Karpas-422 (cell line): ENCODE data around the gene SGIP1. TPM values are rescaled to one million over a fixed set of nuclear protein-coding genes. Genes with fewer than 3 reads are reported as not detected.
A peak's percentile ranks its signal among the peaks of the same experiment; 100 is the strongest.

Experiments used
- DNase-seq: peaks from one replicate; pipeline ENCODE4 v3.0.0-alpha.2; 2015
- H2AFZ ChIP-seq: fragments of 200-600 bp; sonication (generic); 2 replicates; pipeline ENCODE4 v1.6.1; 2014; ENCODE audit warnings: antibody characterized with exemption, low read length, mixed read lengths
- H3K27ac ChIP-seq: fragments of 200-600 bp; sonication (generic); 2 replicates; pipeline ENCODE4 v1.5.1; 2014; ENCODE audit warnings: mild to moderate bottlenecking, low read length, moderate library complexity
- H3K27me3 ChIP-seq: fragments of 200-600 bp; sonication (generic); 2 replicates; pipeline ENCODE4 v1.6.1; 2014; ENCODE audit warnings: low read length, mixed read lengths
- H3K36me3 ChIP-seq: fragments of 200-600 bp; sonication (generic); 2 replicates; pipeline ENCODE4 v1.6.1; 2014; ENCODE audit warnings: low read length, mixed read lengths; ENCODE audit not compliant: insufficient read depth
- H3K4me1 ChIP-seq: fragments of 200-600 bp; sonication (generic); 2 replicates; pipeline ENCODE4 v1.6.1; 2014; ENCODE audit warnings: mild to moderate bottlenecking, low read length, mixed read lengths
- H3K4me2 ChIP-seq: fragments of 200-600 bp; sonication (generic); 2 replicates; pipeline ENCODE4 v1.6.1; 2014; ENCODE audit warnings: low read length, low read depth, mild to moderate bottlenecking; ENCODE audit not compliant: poor library complexity, severe bottlenecking
- H3K4me3 ChIP-seq: fragments of 200-600 bp; sonication (generic); 2 replicates; pipeline ENCODE4 v1.5.1; 2014; ENCODE audit warnings: mild to moderate bottlenecking, antibody characterized with exemption, low read length, mixed read lengths
- H3K79me2 ChIP-seq: fragments of 200-600 bp; sonication (generic); 2 replicates; pipeline ENCODE4 v1.6.1; 2014; ENCODE audit warnings: mild to moderate bottlenecking, low read length, mixed read lengths
- H3K9ac ChIP-seq: fragments of 200-600 bp; sonication (generic); 2 replicates; pipeline ENCODE4 v1.6.0; 2014; ENCODE audit warnings: low read length
- H3K9me2 ChIP-seq: fragments of 200-600 bp; sonication (generic), shearing (Covaris generic); replicated peaks from 2 replicates; pipeline ENCODE4 v1.6.0; 2014; ENCODE audit warnings: mild to moderate bottlenecking, low read length, moderate library complexity; ENCODE audit not compliant: insufficient read depth
- H3K9me3 ChIP-seq: fragments of 300-700, 200-600 bp; sonication (generic); 2 replicates; pipeline ENCODE4 v1.6.1; 2014; ENCODE audit warnings: low read length, mixed read lengths
- H4K20me1 ChIP-seq: fragments of 200-600 bp; sonication (generic); 2 replicates; pipeline ENCODE4 v1.6.1; 2014; ENCODE audit warnings: mild to moderate bottlenecking, antibody characterized with exemption, low read length, low read depth; ENCODE audit not compliant: insufficient read depth
- total RNA-seq: library from RNA; depleted of rRNA; stranded (reverse); fragments of >200 nt; shearing (Covaris generic); gene quantifications from 2 replicates; pipeline ENCODE4 v1.2.3, GENCODE V29; 2014; ENCODE audit warnings: low replicate concordance; rRNA removed

Gene SGIP1, protein sequence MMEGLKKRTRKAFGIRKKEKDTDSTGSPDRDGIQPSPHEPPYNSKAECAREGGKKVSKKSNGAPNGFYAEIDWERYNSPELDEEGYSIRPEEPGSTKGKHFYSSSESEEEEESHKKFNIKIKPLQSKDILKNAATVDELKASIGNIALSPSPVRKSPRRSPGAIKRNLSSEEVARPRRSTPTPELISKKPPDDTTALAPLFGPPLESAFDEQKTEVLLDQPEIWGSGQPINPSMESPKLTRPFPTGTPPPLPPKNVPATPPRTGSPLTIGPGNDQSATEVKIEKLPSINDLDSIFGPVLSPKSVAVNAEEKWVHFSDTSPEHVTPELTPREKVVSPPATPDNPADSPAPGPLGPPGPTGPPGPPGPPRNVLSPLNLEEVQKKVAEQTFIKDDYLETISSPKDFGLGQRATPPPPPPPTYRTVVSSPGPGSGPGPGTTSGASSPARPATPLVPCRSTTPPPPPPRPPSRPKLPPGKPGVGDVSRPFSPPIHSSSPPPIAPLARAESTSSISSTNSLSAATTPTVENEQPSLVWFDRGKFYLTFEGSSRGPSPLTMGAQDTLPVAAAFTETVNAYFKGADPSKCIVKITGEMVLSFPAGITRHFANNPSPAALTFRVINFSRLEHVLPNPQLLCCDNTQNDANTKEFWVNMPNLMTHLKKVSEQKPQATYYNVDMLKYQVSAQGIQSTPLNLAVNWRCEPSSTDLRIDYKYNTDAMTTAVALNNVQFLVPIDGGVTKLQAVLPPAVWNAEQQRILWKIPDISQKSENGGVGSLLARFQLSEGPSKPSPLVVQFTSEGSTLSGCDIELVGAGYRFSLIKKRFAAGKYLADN
- not detected in 2 replicates for total RNA-seq

DNA sequence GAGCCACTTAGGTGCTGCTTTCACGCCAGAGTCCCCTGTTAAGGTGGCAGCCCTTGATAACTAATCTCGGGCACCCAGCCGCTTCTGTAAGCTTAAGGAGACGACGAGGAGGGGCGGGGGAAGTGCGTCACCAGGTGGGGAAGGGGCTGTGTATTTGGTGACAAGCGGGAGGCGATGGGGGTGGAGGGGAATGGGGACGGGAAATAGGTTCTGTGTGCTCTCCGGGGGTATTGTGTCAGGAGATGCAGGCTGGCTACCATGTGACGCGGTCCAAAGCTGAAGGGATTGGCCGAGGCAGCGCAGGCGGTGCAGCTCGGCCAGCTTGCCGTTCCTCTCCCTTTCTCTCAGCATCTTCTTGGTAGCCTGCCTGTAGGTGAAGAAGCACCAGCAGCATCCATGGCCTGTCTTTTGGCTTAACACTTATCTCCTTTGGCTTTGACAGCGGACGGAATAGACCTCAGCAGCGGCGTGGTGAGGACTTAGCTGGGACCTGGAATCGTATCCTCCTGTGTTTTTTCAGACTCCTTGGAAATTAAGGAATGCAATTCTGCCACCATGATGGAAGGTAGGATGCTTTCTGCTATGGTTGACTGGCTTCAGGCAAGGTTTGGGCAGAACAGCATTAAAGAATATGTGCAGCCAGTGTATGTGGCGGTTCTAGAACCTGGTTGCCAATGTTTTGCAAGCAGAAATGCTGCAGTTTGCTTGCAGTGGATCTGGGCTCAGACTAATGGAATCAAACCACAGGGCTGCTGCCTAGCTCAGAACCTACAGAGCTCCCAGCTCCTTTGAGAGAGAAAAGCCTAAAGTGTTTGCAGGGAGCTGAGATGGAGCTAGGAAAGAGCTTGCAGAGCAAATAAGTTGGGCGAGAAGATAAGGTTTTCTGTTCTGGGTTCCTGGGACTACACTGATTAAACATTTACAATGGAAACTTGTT is at the start of gene SGIP1:
SGIP1 (plus strand) TSS at position 350 of the 937 bp plus-strand sequence; CDS start at position 556, 206 bp downstream.
- H3K27me3 ChIP-seq, result no peaks in the 10 kb centered on the region
- H3K4me2 ChIP-seq, result no peak within 1 kb of the TSS
- no peak within 1 kb of the TSS for H3K27ac ChIP-seq
- no peaks in the 10 kb centered on the region for H3K4me1 ChIP-seq
- H3K9ac ChIP-seq, result no peak within 1 kb of the TSS
- no peaks in the 10 kb centered on the region for H3K9me2 ChIP-seq
- no peaks in the 10 kb centered on the region for H3K9me3 ChIP-seq
- no peaks in the 10 kb centered on the region for H3K36me3 ChIP-seq
- H2AFZ ChIP-seq, result no peak within 1 kb of the TSS
- H3K79me2 ChIP-seq, result no peaks in the 10 kb centered on the region
- DNase-seq, result no peak
- no peaks in the 10 kb centered on the region for H4K20me1 ChIP-seq
- H3K4me3 ChIP-seq, result no peak within 1 kb of the TSS

DNA sequence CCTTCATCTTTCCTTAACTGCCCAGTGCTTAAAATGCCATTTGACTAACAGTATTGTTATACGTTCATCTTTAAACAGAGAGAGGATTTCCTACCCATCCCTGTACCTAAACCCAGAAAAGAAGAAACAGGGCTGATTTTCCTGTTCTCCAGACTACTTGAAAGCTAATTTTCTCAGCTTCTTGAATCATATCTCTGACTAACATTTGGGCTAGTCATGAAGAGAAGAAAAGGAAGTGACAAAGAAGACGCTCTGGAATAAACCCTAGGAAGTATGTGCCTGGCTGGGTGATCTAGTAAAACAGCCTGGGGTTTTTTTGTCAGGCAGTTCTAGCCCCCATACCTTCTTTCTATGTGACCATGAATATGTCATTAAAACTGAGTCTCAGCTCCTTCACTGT is 44.8 kb upstream of the SGIP1 start:
- no peaks in the 10 kb centered on the region for H3K4me1 ChIP-seq
- no peaks in the 10 kb centered on the region for H3K9me3 ChIP-seq
- no peaks in the 10 kb centered on the region for H3K27me3 ChIP-seq
- no peaks in the 10 kb centered on the region for H3K79me2 ChIP-seq
- no peak overlapping the region for H3K9ac ChIP-seq
- no peaks in the 10 kb centered on the region for H4K20me1 ChIP-seq
- H3K36me3 ChIP-seq, result no peaks in the 10 kb centered on the region
- H2AFZ ChIP-seq, result no peak overlapping the region
- DNase-seq, result no peak
- no peaks in the 10 kb centered on the region for H3K9me2 ChIP-seq
- H3K4me3 ChIP-seq, result no peak overlapping the region
- no peak overlapping the region for H3K4me2 ChIP-seq
- H3K27ac ChIP-seq, result no peak overlapping the region

DNA sequence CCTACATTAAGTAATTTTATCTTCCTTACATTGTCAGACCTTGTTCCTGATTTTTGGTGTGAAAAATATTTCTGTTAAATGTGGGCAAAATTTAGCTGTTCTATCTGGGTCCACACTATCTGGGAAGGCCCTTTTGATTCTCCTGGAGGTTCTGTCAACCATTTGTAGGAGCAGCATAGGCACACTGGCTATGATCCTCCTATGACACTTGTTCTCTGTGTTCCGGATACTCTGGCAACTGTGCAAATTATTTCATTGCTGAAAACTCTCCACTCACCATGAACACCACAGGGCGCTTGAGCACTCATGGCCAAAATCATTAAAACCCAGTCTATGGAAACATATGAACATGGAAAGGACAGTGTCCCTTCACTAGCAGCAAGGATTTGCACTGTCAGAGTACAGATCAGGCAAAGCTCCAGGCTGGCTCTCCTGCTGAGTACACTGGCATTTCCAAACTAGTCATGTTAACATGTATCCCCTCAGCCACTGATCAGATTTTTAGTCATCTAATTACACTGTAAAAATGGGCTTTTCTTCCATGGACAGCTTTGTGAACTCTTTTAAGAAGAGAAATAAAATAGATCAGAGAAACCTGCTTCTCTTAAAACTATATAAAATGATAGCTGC is 43.9 kb upstream of the SGIP1 start:
- Histone ChIP-seq H2AFZ (no peak overlapping the region), H3K4me2 (no peak overlapping the region), H3K9me3 (no peaks in the 10 kb centered on the region), H3K27me3 (no peaks in the 10 kb centered on the region), H3K27ac (no peak overlapping the region), H3K9me2 (no peaks in the 10 kb centered on the region), H3K9ac (no peak overlapping the region), H3K4me1 (no peaks in the 10 kb centered on the region), H3K36me3 (no peaks in the 10 kb centered on the region), H4K20me1 (no peaks in the 10 kb centered on the region), H3K4me3 (no peak overlapping the region), H3K79me2 (no peaks in the 10 kb centered on the region)
- no peak for DNase-seq

DNA sequence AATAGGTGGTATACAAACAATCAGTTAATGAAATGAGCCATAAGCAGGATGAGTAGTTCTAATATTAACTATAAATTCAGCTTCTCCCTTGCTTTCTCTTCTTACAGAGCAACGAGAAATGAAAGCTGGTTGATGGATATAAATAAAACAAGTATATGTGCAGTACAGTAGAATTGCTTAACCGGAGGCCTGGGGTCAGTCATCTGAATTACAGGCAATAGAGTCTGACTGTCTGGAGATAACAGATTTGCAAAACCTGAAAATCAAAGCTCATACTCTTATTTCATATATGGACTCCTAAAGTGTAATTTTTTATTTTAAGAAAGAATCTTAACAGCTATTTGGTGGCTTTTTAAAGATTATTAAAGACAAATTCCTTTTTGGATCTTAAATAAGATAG is 43.1 kb upstream of the SGIP1 start:
- Histone ChIP-seq H3K36me3 (no peaks in the 10 kb centered on the region), H3K27me3 (no peaks in the 10 kb centered on the region), H3K79me2 (no peaks in the 10 kb centered on the region), H3K9ac (no peak overlapping the region), H3K9me3 (no peaks in the 10 kb centered on the region), H3K4me2 (no peak overlapping the region), H3K9me2 (no peaks in the 10 kb centered on the region), H3K27ac (no peak overlapping the region), H3K4me1 (no peaks in the 10 kb centered on the region), H4K20me1 (no peaks in the 10 kb centered on the region), H3K4me3 (no peak overlapping the region), H2AFZ (no peak overlapping the region)
- peak; percentile 47 for DNase-seq

DNA sequence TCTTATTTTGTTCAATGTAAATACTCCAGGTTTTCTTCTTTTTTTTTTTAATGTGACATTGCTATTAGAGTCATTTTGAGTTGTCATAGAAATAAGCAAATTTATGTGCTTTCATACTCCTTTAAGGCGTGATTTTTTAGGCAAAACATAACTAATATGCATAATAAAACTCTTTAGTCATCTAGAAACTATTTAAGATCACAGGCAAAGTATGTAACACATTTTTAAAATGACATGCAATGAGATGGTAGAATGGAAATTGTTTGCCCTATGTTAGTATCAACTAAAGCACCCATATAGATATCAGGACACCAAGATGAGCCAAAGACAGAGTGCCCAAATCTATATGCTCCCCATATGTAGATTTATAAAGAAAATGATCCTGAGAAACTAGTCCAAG is 41.5 kb upstream of the SGIP1 start:
- Histone ChIP-seq H3K79me2 (no peaks in the 10 kb centered on the region), H3K27me3 (no peaks in the 10 kb centered on the region), H3K27ac (no peak overlapping the region), H3K4me1 (no peaks in the 10 kb centered on the region), H3K36me3 (no peaks in the 10 kb centered on the region), H3K9ac (no peak overlapping the region), H4K20me1 (no peaks in the 10 kb centered on the region), H3K9me2 (no peaks in the 10 kb centered on the region), H3K4me2 (no peak overlapping the region), H3K4me3 (no peak overlapping the region), H2AFZ (no peak overlapping the region), H3K9me3 (no peaks in the 10 kb centered on the region)
- DNase-seq, result no peak

DNA sequence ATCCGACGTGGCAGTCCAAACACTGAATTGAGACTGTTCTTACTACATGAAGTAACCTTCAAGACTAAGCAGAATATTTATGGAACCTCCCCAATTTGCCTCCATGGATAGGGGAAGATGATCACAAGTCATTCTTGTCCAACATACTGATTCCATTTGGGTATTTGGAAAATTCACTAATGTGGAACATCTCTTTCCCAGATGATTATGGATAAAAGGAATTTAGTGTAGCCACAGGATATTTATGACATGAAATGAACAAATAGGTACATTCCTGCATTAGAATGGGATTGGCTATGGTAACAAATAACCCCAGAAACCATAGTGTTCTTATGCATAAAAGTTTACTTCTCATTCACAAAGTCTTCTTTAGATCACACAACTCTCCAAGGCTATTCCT is 40.2 kb upstream of the SGIP1 start:
- H3K4me3 ChIP-seq, result no peak overlapping the region

DNA sequence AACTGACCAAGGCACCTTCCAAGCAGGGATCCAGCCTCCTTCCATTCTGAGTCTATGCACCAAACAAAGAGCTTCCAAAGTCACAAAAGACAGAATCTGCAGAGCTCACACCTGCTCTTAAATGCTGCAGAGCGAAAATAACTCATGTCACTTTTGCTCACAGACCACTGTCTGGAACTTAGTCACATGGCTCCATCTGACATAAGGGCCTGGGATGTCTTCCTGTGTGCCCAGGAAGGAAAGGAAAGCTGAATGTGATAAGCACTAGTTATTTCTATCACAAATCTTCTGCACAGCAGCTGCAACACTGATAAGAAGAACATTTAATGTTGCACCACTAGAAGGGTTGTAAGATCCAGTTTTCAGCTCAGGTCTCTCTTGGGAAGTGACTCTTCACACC is 39.5 kb upstream of the SGIP1 start:
- H4K20me1 ChIP-seq, result no peaks in the 10 kb centered on the region
- H3K9ac ChIP-seq, result no peak overlapping the region
- H3K36me3 ChIP-seq, result no peaks in the 10 kb centered on the region
- DNase-seq, result no peak
- no peak overlapping the region for H2AFZ ChIP-seq
- no peaks in the 10 kb centered on the region for H3K27me3 ChIP-seq
- H3K27ac ChIP-seq, result no peak overlapping the region
- no peak overlapping the region for H3K4me3 ChIP-seq
- H3K9me2 ChIP-seq, result no peaks in the 10 kb centered on the region
- no peak overlapping the region for H3K4me2 ChIP-seq
- no peaks in the 10 kb centered on the region for H3K4me1 ChIP-seq
- H3K9me3 ChIP-seq, result no peaks in the 10 kb centered on the region
- H3K79me2 ChIP-seq, result no peaks in the 10 kb centered on the region

More for the DNA sequence above, 40.2 kb upstream of the SGIP1 start:
- H3K79me2 ChIP-seq, result no peaks in the 10 kb centered on the region
- H3K4me1 ChIP-seq, result no peaks in the 10 kb centered on the region
- H3K9ac ChIP-seq, result no peak overlapping the region
- no peaks in the 10 kb centered on the region for H4K20me1 ChIP-seq
- H3K27me3 ChIP-seq, result no peaks in the 10 kb centered on the region
- H3K9me3 ChIP-seq, result no peaks in the 10 kb centered on the region
- no peak overlapping the region for H3K4me2 ChIP-seq
- H3K36me3 ChIP-seq, result no peaks in the 10 kb centered on the region
- no peak overlapping the region for H2AFZ ChIP-seq
- H3K27ac ChIP-seq, result no peak overlapping the region
- H3K9me2 ChIP-seq, result no peaks in the 10 kb centered on the region
- no peak for DNase-seq
